PC-9 (cell line): ENCODE results near the gene CYSRT1.

Source experiments
- CTCF ChIP-seq: fragments of 200-600 bp; sonication (generic); conservative IDR thresholded peaks from 2 replicates; pipeline ENCODE4 v1.6.1; 2017; ENCODE audit warnings: mixed run types, antibody characterized with exemption, mild to moderate bottlenecking, moderate library complexity
- EZH2 ChIP-seq: fragments of 200-600 bp; sonication (generic); IDR thresholded peaks from 2 replicates; pipeline ENCODE4 v1.8.0; 2017; ENCODE audit warnings: antibody characterized with exemption, low read depth

- TF ChIP-seq CTCF, result no peak
- no peak for TF ChIP-seq EZH2
Measured at GRCh38 chr9:137192859-137193258, 32.1 kb upstream of the CYSRT1 start.
